Adrenal gland (tissue), 12 donors: ENCODE data around the gene LRRC75A. TPM values are rescaled to one million over a fixed set of nuclear protein-coding genes. Genes with fewer than 3 reads are reported as not detected.

Source experiments
- DNase-seq, 7 donors: peaks; one replicate each; pipeline ENCODE4 v3.0.0-alpha.2; 2019 to 2020
- H3K27ac ChIP-seq, 5 donors: fragments of 200-600 bp; sonication (generic) in 4 of 5; 1 replicate in 3 of 5; 2 replicates in 2 of 5; pipeline versions ENCODE4 v1.5.1 to v1.8.0; 2016 to 2020; ENCODE audit warnings: mild to moderate bottlenecking in 1 of 5
- H3K27me3 ChIP-seq: fragments of 200-600 bp; 2 replicates; pipeline ENCODE4 v1.8.0; 2021
- H3K36me3 ChIP-seq, 2 donors: fragments of 200-600 bp; replicated peaks in 1 of 2; 1 replicate in 1 of 2; 2 replicates in 1 of 2; pipeline versions ENCODE4 v1.5.1 to v1.8.0; 2018 to 2022
- H3K4me1 ChIP-seq, 2 donors: fragments of 200-600 bp; replicated peaks in 1 of 2; 1 replicate in 1 of 2; 2 replicates in 1 of 2; pipeline versions ENCODE4 v1.5.1 to v1.8.0; 2018 to 2021
- H3K4me3 ChIP-seq, 4 donors: fragments of 200-600 bp; sonication (generic) in 3 of 4; one replicate each; pipeline ENCODE4 v1.5.1; 2016 to 2018
- H3K9me3 ChIP-seq, 3 donors: fragments of 200-600 bp; sonication (generic) in 1 of 3; replicated peaks in 1 of 3; 1 replicate in 2 of 3; 2 replicates in 1 of 3; pipeline versions ENCODE4 v1.5.1 to v1.8.0; 2016 to 2021
- CTCF ChIP-seq, 6 experiments: fragments of 450-650 bp in 4 of 6; fragments of 200-600 bp in 2 of 6; sonication (generic) in 1 of 6; IDR thresholded peaks; 1 replicate in 5 of 6; 2 replicates in 1 of 6; pipeline versions ENCODE4 v1.5.1 to v1.8.0; 2016 to 2021; ENCODE audit warnings: antibody characterized with exemption in 6 of 6, mild to moderate bottlenecking in 2 of 6, moderate library complexity in 1 of 6
- POLR2A ChIP-seq, 2 donors: fragments of 450-650 bp; IDR thresholded peaks; one replicate each; pipeline ENCODE4 v1.6.1; 2017; ENCODE audit warnings: antibody characterized with exemption in 2 of 2, mild to moderate bottlenecking in 2 of 2, moderate library complexity in 1 of 2
- WGBS, 4 donors: extraction: QIAGEN DNeasy Blood & Tissue Kit in 2 of 4; methylation state at CpG; one replicate each; pipeline versions ENCODE4 v1.1.5 to v1.1.7; 2013 to 2017; 5-methylcytosine and 5-hydroxymethylcytosine counted together
- intact Hi-C, 2 donors: fragments of 100-400 bp; cut with DNase I; formaldehyde crosslinking; loops; one replicate each; pipeline versions ENCODE4 v1.14.1 to v1.15.0; 2022 to 2023
- polyA plus RNA-seq, 3 donors: library from polyadenylated mRNA; stranded (reverse); fragments of 200-250 nt in 2 of 3; fragments of 350-450 nt in 1 of 3; fragmentation: Illumina TruSeq in 1 of 3; extraction: RNeasy Lipid Tissue Mini Kit (QIAGEN cat#74804) in 1 of 3; gene quantifications; one replicate each; pipeline ENCODE4 v1.2.3, GENCODE V29; 2013 to 2014
- total RNA-seq, 9 donors: library from RNA; depleted of rRNA in 4 of 9; stranded (reverse); fragments of >200 nt in 4 of 9; fragments of 120-200 nt in 1 of 9; fragmentation: NEBNext Ultra II Directional in 1 of 9; extraction: Animal tissue kit (Norgen Biotek cat#: 25700) in 1 of 9; gene quantifications; one replicate each; pipeline versions ENCODE4 v1.1.0 to v1.2.4, GENCODE V29; 2013 to 2023
- donor health status: healthy with polysubstance abuse.
- donor health status: Bipolar disorder and iron deficiency.
- donor health status: DM: yes; HTN: yes; CAD: no.
- donor health status: DM: no; HTN: no; CAD: no.
- donor health status: DM: no; HTN: no; CAD: no.
- donor health status: DM: yes; HTN: yes; CAD: no.

The LRRC75A gene
- total and polyA plus RNA-seq, 12 donors: 7.4 to 49.2 (median 25.5) TPM

- no peak for TF ChIP-seq CTCF (IDR thresholded peaks at IDR 0.05)
- no peak for TF ChIP-seq POLR2A (IDR thresholded peaks at IDR 0.05)
- intact Hi-C loops: no loop called here
- no peaks in the 10 kb centered on the region for H3K36me3 ChIP-seq
- 71 to 100% (median 92%) methylated on average over 1 to 2 of the region's 2 CpGs for WGBS, 4 donors
- H3K4me1 ChIP-seq: peaks cover 29 to 66% of the 10 kb centered on the region in 2 donors
- H3K27ac ChIP-seq: peak overlapping the region in 3 of 5 donors; percentile 17 to 85 (median 66)
- H3K27me3 ChIP-seq: no peaks in the 10 kb centered on the region
- DNase-seq: no peak
- no peak overlapping the region for H3K4me3 ChIP-seq
- H3K9me3 ChIP-seq: no peaks in the 10 kb centered on the region
These were observed 12.7 kb downstream of the LRRC75A start for GRCh38 chr17:16479264-16479663.

- intact Hi-C loops: no loop called here
These were observed 13.3 kb downstream of the LRRC75A start for GRCh38 chr17:16478649-16479048.

GRCh38 chr17:16477666-16478065 is 14.3 kb downstream of the LRRC75A start:
- WGBS, 4 donors: 50 to 100% (median 64%) methylated on average over 1 to 8 of the region's 8 CpGs
- Histone ChIP-seq H3K4me1 (peaks cover 18 to 65% of the 10 kb centered on the region in 2 donors), H3K4me3 (no peak overlapping the region), H3K9me3 (no peaks in the 10 kb centered on the region), H3K27ac (peak overlapping the region; percentile 46 to 93 (median 85)), H3K27me3 (no peaks in the 10 kb centered on the region), H3K36me3 (no peaks in the 10 kb centered on the region)
- TF ChIP-seq CTCF (IDR thresholded peaks at IDR 0.05) (no peak), POLR2A (IDR thresholded peaks at IDR 0.05) (no peak)
- intact Hi-C loops: no loop called here
- DNase-seq: no peak

More at GRCh38 chr17:16478649-16479048, 13.3 kb downstream of the LRRC75A start:
- no peaks in the 10 kb centered on the region for H3K27me3 ChIP-seq
- peak overlapping the region in 3 of 5 donors; percentile 17 to 85 (median 66) for H3K27ac ChIP-seq
- WGBS, 4 donors: 56 to 79% (median 69%) methylated on average over 6 of the region's 6 CpGs
- H3K4me1 ChIP-seq: peaks cover 28 to 65% of the 10 kb centered on the region in 2 donors
- no peak overlapping the region for H3K4me3 ChIP-seq
- H3K9me3 ChIP-seq: no peaks in the 10 kb centered on the region
- TF ChIP-seq POLR2A (IDR thresholded peaks at IDR 0.05) (no peak), CTCF (IDR thresholded peaks at IDR 0.05) (no peak)
- DNase-seq: peak in 1 of 7 donors; percentile 51
- no peaks in the 10 kb centered on the region for H3K36me3 ChIP-seq

GRCh38 chr17:16477255-16477654 is 14.7 kb downstream of the LRRC75A start:
- Histone ChIP-seq H3K4me3 (no peak overlapping the region), H3K27ac (peak overlapping the region; percentile 46 to 93 (median 85)), H3K4me1 (peaks cover 15 to 62% of the 10 kb centered on the region in 2 donors), H3K27me3 (no peaks in the 10 kb centered on the region), H3K9me3 (no peaks in the 10 kb centered on the region), H3K36me3 (no peaks in the 10 kb centered on the region)
- intact Hi-C loops: no loop called here
- DNase-seq: peak; percentile 63 to 89 (median 87)
- 0 to 29% (median 16%) methylated on average over 1 to 5 of the region's 5 CpGs for WGBS, 4 donors
- peak in 1 of 2 donors; percentile 43 for TF ChIP-seq POLR2A (IDR thresholded peaks at IDR 0.05)
- no peak for TF ChIP-seq CTCF (IDR thresholded peaks at IDR 0.05)
